CD8-positive, alpha-beta memory T cell (primary cell): Measurements from ENCODE around the gene SLC2A4RG. TPM values are rescaled to one million over a fixed set of nuclear protein-coding genes. Genes with fewer than 3 reads are reported as not detected.

Experiments used
- CTCF ChIA-PET: fragments of 350-600 bp; sonication (Branson Sonifier 250); formaldehyde crosslinking; loops from one replicate; lab custom pipeline; 2021; ENCODE audit warnings: antibody characterized with exemption; lab: Charles Lee
- POLR2A ChIA-PET: fragments of 350-600 bp; sonication (Branson Sonifier 250); formaldehyde crosslinking; loops from one replicate; lab custom pipeline; 2021; ENCODE audit warnings: antibody characterized with exemption; lab: Charles Lee
- DNase-seq, 5 donors: peaks; one replicate each; pipeline versions ENCODE4 v3.0.0 to v3.0.0-alpha.2; 2020 to 2022; ENCODE audit warnings: mixed read lengths in 1 of 5
- H3K27ac ChIP-seq: one replicate; pipeline ENCODE4 v1.7.0; 2013; ENCODE audit warnings: low read depth, mild to moderate bottlenecking, low read length, moderate library complexity
- H3K27me3 ChIP-seq: 2 replicates; pipeline ENCODE4 v1.7.0; 2013; ENCODE audit warnings: low read length, mild to moderate bottlenecking; ENCODE audit not compliant: insufficient read depth, poor library complexity, severe bottlenecking
- H3K36me3 ChIP-seq: 2 replicates; pipeline ENCODE4 v1.7.0; 2013; ENCODE audit warnings: mild to moderate bottlenecking, low read length, moderate library complexity; ENCODE audit not compliant: insufficient read depth
- H3K4me1 ChIP-seq: 2 replicates; pipeline ENCODE4 v1.7.0; 2013; ENCODE audit warnings: mild to moderate bottlenecking, low read length, moderate library complexity; ENCODE audit not compliant: insufficient read depth
- H3K4me3 ChIP-seq: 2 replicates; pipeline ENCODE4 v1.7.0; 2013; ENCODE audit warnings: mild to moderate bottlenecking, low read length
- H3K9me3 ChIP-seq: 2 replicates; pipeline ENCODE4 v1.7.0; 2013; ENCODE audit warnings: mild to moderate bottlenecking, low read length
- H3K27ac Mint-ChIP-seq, 8 donors: one replicate each; pipeline ENCODE4 v1.8.0; 2020 to 2021; ENCODE audit warnings: mixed read lengths in 8 of 8, mild to moderate bottlenecking in 6 of 8, inconsistent platforms in 3 of 8, moderate library complexity in 3 of 8
- H3K27me3 Mint-ChIP-seq, 2 donors: one replicate each; pipeline ENCODE4 v1.8.0; 2020 to 2021; ENCODE audit warnings: mixed read lengths in 2 of 2, mild to moderate bottlenecking in 1 of 2, moderate library complexity in 1 of 2
- H3K36me3 Mint-ChIP-seq, 3 donors: one replicate each; pipeline ENCODE4 v1.8.0; 2020 to 2021; ENCODE audit warnings: mixed read lengths in 3 of 3, inconsistent platforms in 1 of 3, mild to moderate bottlenecking in 1 of 3
- H3K4me1 Mint-ChIP-seq, 3 donors: one replicate each; pipeline ENCODE4 v1.8.0; 2020 to 2021; ENCODE audit warnings: mixed read lengths in 3 of 3, inconsistent platforms in 1 of 3, mild to moderate bottlenecking in 1 of 3
- H3K4me3 Mint-ChIP-seq, 7 donors: one replicate each; pipeline ENCODE4 v1.8.0; 2020 to 2021; ENCODE audit warnings: mixed read lengths in 7 of 7, mild to moderate bottlenecking in 6 of 7, moderate library complexity in 4 of 7, inconsistent platforms in 2 of 7
- H3K9me3 Mint-ChIP-seq, 5 donors: one replicate each; pipeline ENCODE4 v1.8.0; 2020 to 2022; ENCODE audit warnings: mixed read lengths in 5 of 5, mild to moderate bottlenecking in 3 of 5, moderate library complexity in 2 of 5, inconsistent platforms in 1 of 5
- polyA plus RNA-seq: library from polyadenylated mRNA; unstranded; fragments of 300-500 nt; fragmentation: Illumina TruSeq; gene quantifications from one replicate; pipeline ENCODE4 v1.2.3, GENCODE V29; 2021
- total RNA-seq, 2 experiments: library from RNA; stranded (reverse); gene quantifications; one replicate each; pipeline ENCODE4 v1.2.3, GENCODE V29; 2021

Gene SLC2A4RG
- total and polyA plus RNA-seq, 3 experiments from 2014 or later = 7.8 to 40.6 (median 37.5) TPM

DNA sequence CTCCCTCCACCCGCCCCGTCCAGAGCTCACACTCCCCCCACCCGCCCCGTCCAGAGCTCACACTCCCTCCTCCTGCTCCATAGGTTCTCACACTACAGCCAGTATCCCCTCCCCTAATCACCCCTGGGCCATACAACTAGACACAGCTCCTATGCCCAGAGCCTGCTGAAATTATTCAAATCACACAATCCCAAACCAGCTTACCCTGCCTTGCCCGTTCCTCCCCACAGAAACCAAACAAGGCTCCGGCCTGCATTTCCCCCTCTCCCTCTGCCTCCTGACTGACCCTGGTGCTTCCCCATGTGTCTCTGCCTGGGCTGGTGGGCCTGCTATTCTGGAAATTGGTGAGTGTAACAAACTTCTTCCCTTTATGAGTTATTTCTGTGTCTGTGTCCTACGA is 18.6 kb downstream of the SLC2A4RG start:
- Mint-ChIP-seq H3K27me3 (no peaks in the 10 kb centered on the region), H3K4me1 (peaks cover 6 to 22% (median 18%) of the 10 kb centered on the region in 3 donors), H3K36me3 (no peaks in the 10 kb centered on the region), H3K9me3 (no peaks in the 10 kb centered on the region), H3K4me3 (no peak overlapping the region), H3K27ac (peak overlapping the region in 2 of 8 donors; percentile 30 to 41)
- POLR2A ChIA-PET = interaction anchor here (1.2 kb wide), 1 partner anchor 21 kb away, joined by 3 read pairs; no protein-coding TSS in a partner anchor
- H3K36me3 ChIP-seq = no peaks in the 10 kb centered on the region
- no peak overlapping the region for H3K27ac ChIP-seq
- CTCF ChIA-PET = interaction anchor here (1.1 to 1.2 kb wide), 2 partner anchors 24 to 28 kb away, joined by 3 to 4 read pairs; no protein-coding TSS in a partner anchor
- peaks cover 12% of the 10 kb centered on the region for H3K4me1 ChIP-seq
- no peaks in the 10 kb centered on the region for H3K27me3 ChIP-seq
- H3K9me3 ChIP-seq = no peaks in the 10 kb centered on the region
- no peak overlapping the region for H3K4me3 ChIP-seq
- no peak for DNase-seq

DNA sequence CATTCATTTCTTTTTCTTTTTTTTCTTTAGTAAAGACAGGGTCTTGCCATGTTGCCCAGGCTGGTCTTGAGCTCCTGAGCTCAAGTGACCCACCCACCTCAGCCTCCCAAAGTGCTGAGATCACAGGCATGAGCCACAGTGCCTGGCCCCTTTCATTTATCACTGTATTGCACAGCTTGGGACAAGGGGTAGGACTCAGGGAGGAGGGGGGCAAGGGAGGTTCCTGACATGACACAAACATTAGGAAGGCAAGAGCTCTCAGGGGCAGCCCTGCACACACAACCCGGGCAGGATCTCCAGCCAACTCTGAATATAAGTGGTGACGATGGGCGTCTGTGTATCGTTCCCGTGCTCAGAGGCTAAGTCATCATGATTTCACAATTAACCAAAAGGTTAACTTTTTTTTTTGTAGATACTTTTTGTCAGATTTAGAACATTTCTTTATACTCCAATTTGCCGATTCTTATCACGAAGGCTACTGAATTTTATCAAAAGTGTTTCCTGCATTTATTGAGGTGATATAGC is 19.9 kb downstream of the SLC2A4RG start:
- no peak overlapping the region for H3K4me3 Mint-ChIP-seq
- DNase-seq = no peak
- H3K27me3 Mint-ChIP-seq = peaks cover 0 to 2% of the 10 kb centered on the region in 2 donors
- Histone ChIP-seq H3K36me3 (no peaks in the 10 kb centered on the region), H3K4me1 (peaks cover 12% of the 10 kb centered on the region), H3K9me3 (no peaks in the 10 kb centered on the region), H3K4me3 (no peak overlapping the region), H3K27ac (no peak overlapping the region), H3K27me3 (no peaks in the 10 kb centered on the region)
- CTCF ChIA-PET = interaction anchor here (0.7 to 0.9 kb wide), 2 partner anchors 26 to 263 kb away, joined by 3 read pairs; no protein-coding TSS in a partner anchor
- no peaks in the 10 kb centered on the region for H3K9me3 Mint-ChIP-seq
- no peak overlapping the region for H3K27ac Mint-ChIP-seq
- peaks cover 6 to 22% (median 18%) of the 10 kb centered on the region in 3 donors for H3K4me1 Mint-ChIP-seq
- H3K36me3 Mint-ChIP-seq = no peaks in the 10 kb centered on the region
- POLR2A ChIA-PET = interaction anchor here (1.1 kb wide), 1 partner anchor 7 kb away, joined by 7 read pairs; no protein-coding TSS in a partner anchor

DNA sequence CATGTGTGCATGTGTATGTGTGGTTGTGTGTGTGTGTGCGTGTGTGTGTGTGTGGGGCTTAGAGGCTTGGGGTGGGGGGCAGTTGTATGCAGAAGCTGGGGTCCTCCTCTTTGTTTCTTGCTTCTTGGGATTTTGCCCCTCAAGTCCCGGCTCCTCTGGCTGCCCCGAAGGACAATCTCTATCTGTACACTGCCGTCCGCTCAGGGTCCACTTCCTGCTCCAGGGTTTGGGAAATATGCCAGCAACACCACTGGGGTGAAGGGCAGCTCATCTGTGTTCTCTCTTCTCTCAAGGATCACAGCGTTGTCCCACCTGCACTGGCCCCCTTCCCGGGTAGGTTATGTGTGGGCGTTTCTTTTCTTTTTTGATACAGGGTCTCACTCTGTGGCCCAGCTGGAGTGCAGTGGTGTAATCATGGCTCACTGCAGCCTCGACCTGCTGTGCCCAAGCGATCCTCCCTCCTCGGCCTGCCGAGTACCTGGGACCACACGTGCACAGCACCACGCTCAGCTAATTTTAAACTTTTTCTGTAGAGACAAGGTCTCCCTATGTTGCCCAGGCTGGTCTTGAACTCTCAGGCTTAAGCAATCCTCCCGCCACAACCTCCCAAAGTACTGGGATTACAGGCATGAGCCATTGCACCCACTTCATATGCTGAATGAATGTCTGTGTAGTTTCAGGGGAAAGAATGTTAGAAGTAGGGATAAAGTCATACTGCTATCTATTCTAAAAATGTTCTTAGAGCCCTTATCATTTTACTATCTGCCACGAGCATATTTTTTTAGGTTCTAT is 25.7 kb downstream of the SLC2A4RG start:
- CTCF ChIA-PET = interaction anchor here (1.2 kb wide), 1 partner anchor 29 kb away, joined by 3 read pairs; the partner anchor contains the start of gene LIME1
- H3K27ac ChIP-seq = no peak overlapping the region
- POLR2A ChIA-PET = no interaction called here
- no peaks in the 10 kb centered on the region for H3K27me3 ChIP-seq
- Mint-ChIP-seq H3K9me3 (no peaks in the 10 kb centered on the region), H3K36me3 (no peaks in the 10 kb centered on the region), H3K27ac (peak overlapping the region in 2 of 8 donors; percentile 29 to 46), H3K27me3 (peaks cover 2 to 4% of the 10 kb centered on the region in 2 donors), H3K4me1 (no peaks in the 10 kb centered on the region), H3K4me3 (no peak overlapping the region)
- H3K9me3 ChIP-seq = no peaks in the 10 kb centered on the region
- H3K4me3 ChIP-seq = no peak overlapping the region
- H3K4me1 ChIP-seq = no peaks in the 10 kb centered on the region
- no peak for DNase-seq
- no peaks in the 10 kb centered on the region for H3K36me3 ChIP-seq

DNA sequence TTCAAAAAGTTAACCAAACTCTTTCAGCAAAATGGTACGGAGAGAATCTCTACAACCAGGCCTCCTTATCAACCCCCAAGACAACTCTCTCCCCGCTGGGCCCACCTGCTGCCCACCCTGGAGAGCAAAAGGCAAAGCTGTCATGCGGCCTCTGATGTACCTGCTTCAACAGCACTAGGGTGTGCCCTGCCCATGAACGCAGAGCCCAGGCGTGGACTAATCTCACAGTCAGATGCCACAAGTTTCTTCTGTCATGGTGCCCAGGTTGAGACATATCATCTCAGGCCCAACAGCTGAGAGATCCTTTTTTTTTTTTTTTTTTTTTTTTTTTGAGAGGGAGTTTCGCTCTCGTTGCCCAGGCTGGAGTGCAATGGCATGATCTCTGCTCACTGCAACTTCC is 26.3 kb downstream of the SLC2A4RG start:
- Mint-ChIP-seq H3K36me3 (no peaks in the 10 kb centered on the region), H3K27ac (peak overlapping the region in 1 of 8 donors; percentile 46), H3K9me3 (no peaks in the 10 kb centered on the region), H3K4me1 (no peaks in the 10 kb centered on the region), H3K4me3 (no peak overlapping the region), H3K27me3 (peaks cover 2 to 4% of the 10 kb centered on the region in 2 donors)
- H3K4me1 ChIP-seq = no peaks in the 10 kb centered on the region
- no peaks in the 10 kb centered on the region for H3K27me3 ChIP-seq
- ChIA-PET POLR2A (no interaction called here), CTCF (no interaction called here)
- no peak overlapping the region for H3K27ac ChIP-seq
- no peak overlapping the region for H3K4me3 ChIP-seq
- DNase-seq = no peak
- H3K36me3 ChIP-seq = no peaks in the 10 kb centered on the region
- no peaks in the 10 kb centered on the region for H3K9me3 ChIP-seq

- H3K27me3 Mint-ChIP-seq = peaks cover 2 to 4% of the 10 kb centered on the region in 2 donors
- H3K4me3 ChIP-seq = no peak overlapping the region
- no peak overlapping the region for H3K27ac ChIP-seq
- no peaks in the 10 kb centered on the region for H3K4me1 ChIP-seq
- H3K36me3 Mint-ChIP-seq = no peaks in the 10 kb centered on the region
- CTCF ChIA-PET = no interaction called here
- POLR2A ChIA-PET = interaction anchor here (0.5 kb wide), 1 partner anchor 27 kb away, joined by 3 read pairs; no protein-coding TSS in a partner anchor
- H3K27me3 ChIP-seq = no peaks in the 10 kb centered on the region
- H3K36me3 ChIP-seq = no peaks in the 10 kb centered on the region
- no peak overlapping the region for H3K4me3 Mint-ChIP-seq
- H3K9me3 Mint-ChIP-seq = no peaks in the 10 kb centered on the region
- H3K4me1 Mint-ChIP-seq = no peaks in the 10 kb centered on the region
- no peak for DNase-seq
- no peaks in the 10 kb centered on the region for H3K9me3 ChIP-seq
- no peak overlapping the region for H3K27ac Mint-ChIP-seq
Measured at GRCh38 chr20:63766695-63767426, 27.3 kb downstream of the SLC2A4RG start.

DNA sequence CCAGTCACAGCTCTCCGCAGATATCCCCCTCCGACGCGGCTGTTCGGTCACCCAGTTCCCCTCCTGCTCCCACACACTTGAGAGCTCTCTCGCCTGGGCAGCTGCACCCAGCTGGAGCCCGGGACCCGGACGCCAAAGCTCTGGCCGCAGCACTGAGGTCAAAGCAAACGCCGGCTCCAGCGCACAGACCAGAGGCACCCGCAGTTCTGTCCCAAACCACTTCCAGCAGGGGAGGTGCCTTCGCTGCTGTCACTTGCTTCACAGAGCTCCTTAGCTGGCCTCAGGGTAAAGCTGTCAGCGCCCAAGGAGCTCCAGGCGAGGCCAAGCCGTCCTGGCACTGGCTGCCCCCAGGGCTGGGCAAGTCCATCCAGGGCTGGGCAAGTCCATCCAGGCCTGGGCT is 27.9 kb downstream of the SLC2A4RG start:
- Mint-ChIP-seq H3K36me3 (no peaks in the 10 kb centered on the region), H3K27ac (no peak overlapping the region), H3K4me3 (no peak overlapping the region), H3K9me3 (no peaks in the 10 kb centered on the region), H3K27me3 (peaks cover 2 to 4% of the 10 kb centered on the region in 2 donors), H3K4me1 (no peaks in the 10 kb centered on the region)
- no peaks in the 10 kb centered on the region for H3K27me3 ChIP-seq
- no peak overlapping the region for H3K27ac ChIP-seq
- ChIA-PET POLR2A (no interaction called here), CTCF (no interaction called here)
- no peak overlapping the region for H3K4me3 ChIP-seq
- no peaks in the 10 kb centered on the region for H3K4me1 ChIP-seq
- no peak for DNase-seq
- no peaks in the 10 kb centered on the region for H3K36me3 ChIP-seq
- H3K9me3 ChIP-seq = no peaks in the 10 kb centered on the region

DNA sequence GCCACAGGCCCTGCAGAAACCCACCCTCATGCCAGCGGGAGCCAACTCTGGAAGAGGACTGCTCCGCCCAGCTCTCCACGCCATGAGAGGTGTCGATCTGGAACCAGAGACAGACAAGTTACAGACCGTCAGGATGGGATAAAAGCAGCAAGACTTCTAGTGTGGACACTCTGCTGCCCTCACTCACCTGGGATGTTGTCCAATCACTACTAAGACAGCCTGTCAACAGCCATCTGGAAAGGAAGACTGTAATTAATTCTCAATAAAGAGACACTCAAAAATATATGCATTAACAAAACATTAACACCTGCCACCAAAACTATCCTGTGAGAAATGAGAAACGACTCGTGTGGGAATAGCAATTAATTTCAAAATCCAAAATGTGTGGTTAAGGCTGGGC is 28.3 kb downstream of the SLC2A4RG start:
- no peaks in the 10 kb centered on the region for H3K9me3 ChIP-seq
- H3K36me3 ChIP-seq = no peaks in the 10 kb centered on the region
- H3K4me3 ChIP-seq = no peak overlapping the region
- ChIA-PET CTCF (no interaction called here), POLR2A (no interaction called here)
- Mint-ChIP-seq H3K4me1 (no peaks in the 10 kb centered on the region), H3K36me3 (no peaks in the 10 kb centered on the region), H3K4me3 (no peak overlapping the region), H3K27ac (no peak overlapping the region), H3K9me3 (no peaks in the 10 kb centered on the region), H3K27me3 (peaks cover 2 to 4% of the 10 kb centered on the region in 2 donors)
- no peaks in the 10 kb centered on the region for H3K27me3 ChIP-seq
- no peak for DNase-seq
- no peaks in the 10 kb centered on the region for H3K4me1 ChIP-seq
- no peak overlapping the region for H3K27ac ChIP-seq
